HuH-7.5 (cell line): Measurements from ENCODE around the gene RUNX3.

Source experiments
- DNase-seq: peaks from one replicate; pipeline ENCODE4 v3.0.0; 2011; ENCODE audit warnings: low spot score

Gene RUNX3

GRCh38 chr1:24861821-24862727 lies 68.0 kb downstream of the RUNX3 start:
- no peak for DNase-seq

- DNase-seq = no peak
Observed at GRCh38 chr1:24860841-24861240, 69.2 kb downstream of the RUNX3 start.

GRCh38 chr1:24859063-24860010 lies 70.7 kb downstream of the RUNX3 start:
- DNase-seq = no peak

- no peak for DNase-seq
Observed at GRCh38 chr1:24858277-24858676, 71.8 kb downstream of the RUNX3 start.

- DNase-seq = no peak
Observed at GRCh38 chr1:24857507-24858133, 72.5 kb downstream of the RUNX3 start.

- DNase-seq = no peak
Observed at GRCh38 chr1:24856787-24857506, 73.1 kb downstream of the RUNX3 start.

GRCh38 chr1:24855474-24855873 lies 74.6 kb downstream of the RUNX3 start:
- no peak for DNase-seq

- no peak for DNase-seq
Observed at GRCh38 chr1:24853649-24854048, 76.4 kb downstream of the RUNX3 start.

- no peak for DNase-seq
Observed at GRCh38 chr1:24850328-24850920, 79.7 kb downstream of the RUNX3 start.

- no peak for DNase-seq
Observed at GRCh38 chr1:24849672-24850295, 80.3 kb downstream of the RUNX3 start.
